Measurements from ENCODE around the gene CRK.
"Not testable (repeated sequence)": the region's sequence is repeated elsewhere in the genome, so short reads cannot be mapped to it uniquely, and the experiment has no call there.

The CRK gene

GRCh38 chr17:1398028-1398427, 58.0 kb downstream of the CRK start:
- peaks cover 20% of the 10 kb centered on the region for H3K36me3 ChIP-seq (ENCODE audit: control insufficient read depth, insufficient read depth, low read length)
- no peak overlapping the region; the same call in 1 of the 2 replicates for H3K27ac ChIP-seq (ENCODE audit: low read depth, low read length)
- peaks cover 20% of the 10 kb centered on the region for H3K4me1 ChIP-seq (ENCODE audit: control insufficient read depth, insufficient read depth, low read length)
- H3K4me3 ChIP-seq (ENCODE audit: low read depth, low read length) = peak overlapping the region; percentile 95
- H3K27me3 ChIP-seq (ENCODE audit: control insufficient read depth, insufficient read depth, low read length) = peaks cover 2% of the 10 kb centered on the region; the same call in 1 of the 2 replicates
- no peaks in the 10 kb centered on the region for H3K9me3 ChIP-seq (ENCODE audit: control insufficient read depth, insufficient read depth, low read depth, low read length)
- peak overlapping the region; percentile 99 for H3K9ac ChIP-seq (ENCODE audit: low read length)

- H3K4me3 ChIP-seq (ENCODE audit: low read depth, low read length); H3K9ac ChIP-seq (ENCODE audit: low read length); H3K9me3 ChIP-seq (ENCODE audit: control insufficient read depth, insufficient read depth, low read depth, low read length); H3K27ac ChIP-seq (ENCODE audit: low read depth, low read length); H3K27me3 ChIP-seq (ENCODE audit: control insufficient read depth, insufficient read depth, low read length): not testable (repeated sequence)
- Histone ChIP-seq H3K4me1 (ENCODE audit: control insufficient read depth, insufficient read depth, low read length) (peaks cover 34% of the 10 kb centered on the region), H3K36me3 (ENCODE audit: control insufficient read depth, insufficient read depth, low read length) (peaks cover 21% of the 10 kb centered on the region)
Observed at GRCh38 chr17:1395876-1396665, 60.0 kb downstream of the CRK start.

- H3K27ac ChIP-seq (ENCODE audit: low read depth, low read length) = no peak overlapping the region
- H3K4me1 ChIP-seq (ENCODE audit: control insufficient read depth, insufficient read depth, low read length) = peaks cover 29% of the 10 kb centered on the region
- no peak overlapping the region for H3K9ac ChIP-seq (ENCODE audit: low read length)
Observed at GRCh38 chr17:1391577-1391976, 64.5 kb downstream of the CRK start.

GRCh38 chr17:1390432-1391367, 65.3 kb downstream of the CRK start:
- H3K27ac ChIP-seq (ENCODE audit: low read depth, low read length) = no peak overlapping the region
- peaks cover 10% of the 10 kb centered on the region for H3K36me3 ChIP-seq (ENCODE audit: control insufficient read depth, insufficient read depth, low read length)
- H3K4me3 ChIP-seq (ENCODE audit: low read depth, low read length) = no peak overlapping the region
- no peaks in the 10 kb centered on the region for H3K27me3 ChIP-seq (ENCODE audit: control insufficient read depth, insufficient read depth, low read length)
- peaks cover 38% of the 10 kb centered on the region for H3K4me1 ChIP-seq (ENCODE audit: control insufficient read depth, insufficient read depth, low read length)
- H3K9ac ChIP-seq (ENCODE audit: low read length) = no peak overlapping the region
- H3K9me3 ChIP-seq (ENCODE audit: control insufficient read depth, insufficient read depth, low read depth, low read length) = no peaks in the 10 kb centered on the region

More at GRCh38 chr17:1391577-1391976, 64.5 kb downstream of the CRK start:
- Histone ChIP-seq H3K9me3 (ENCODE audit: control insufficient read depth, insufficient read depth, low read depth, low read length) (no peaks in the 10 kb centered on the region), H3K36me3 (ENCODE audit: control insufficient read depth, insufficient read depth, low read length) (peaks cover 14% of the 10 kb centered on the region), H3K27me3 (ENCODE audit: control insufficient read depth, insufficient read depth, low read length) (no peaks in the 10 kb centered on the region), H3K4me3 (ENCODE audit: low read depth, low read length) (no peak overlapping the region)

- not testable (repeated sequence) for H3K27ac ChIP-seq (ENCODE audit: low read depth, low read length); H3K9ac ChIP-seq (ENCODE audit: low read length); H3K27me3 ChIP-seq (ENCODE audit: control insufficient read depth, insufficient read depth, low read length); H3K9me3 ChIP-seq (ENCODE audit: control insufficient read depth, insufficient read depth, low read depth, low read length); H3K4me3 ChIP-seq (ENCODE audit: low read depth, low read length)
- Histone ChIP-seq H3K4me1 (ENCODE audit: control insufficient read depth, insufficient read depth, low read length) (peaks cover 28% of the 10 kb centered on the region), H3K36me3 (ENCODE audit: control insufficient read depth, insufficient read depth, low read length) (peaks cover 12% of the 10 kb centered on the region)
Observed at GRCh38 chr17:1387490-1388227, 68.4 kb downstream of the CRK start.

GRCh38 chr17:1386675-1387190, 69.3 kb downstream of the CRK start:
- H3K27ac ChIP-seq (ENCODE audit: low read depth, low read length); H3K27me3 ChIP-seq (ENCODE audit: control insufficient read depth, insufficient read depth, low read length); H3K4me3 ChIP-seq (ENCODE audit: low read depth, low read length); H3K9ac ChIP-seq (ENCODE audit: low read length); H3K9me3 ChIP-seq (ENCODE audit: control insufficient read depth, insufficient read depth, low read depth, low read length): not testable (repeated sequence)
- Histone ChIP-seq H3K4me1 (ENCODE audit: control insufficient read depth, insufficient read depth, low read length) (peaks cover 22% of the 10 kb centered on the region), H3K36me3 (ENCODE audit: control insufficient read depth, insufficient read depth, low read length) (peaks cover 12% of the 10 kb centered on the region)

GRCh38 chr17:1386265-1386664, 69.8 kb downstream of the CRK start:
- Histone ChIP-seq H3K9ac (ENCODE audit: low read length) (no peak overlapping the region), H3K4me1 (ENCODE audit: control insufficient read depth, insufficient read depth, low read length) (peaks cover 22% of the 10 kb centered on the region), H3K4me3 (ENCODE audit: low read depth, low read length) (no peak overlapping the region), H3K27ac (ENCODE audit: low read depth, low read length) (no peak overlapping the region), H3K9me3 (ENCODE audit: control insufficient read depth, insufficient read depth, low read depth, low read length) (no peaks in the 10 kb centered on the region), H3K36me3 (ENCODE audit: control insufficient read depth, insufficient read depth, low read length) (peaks cover 12% of the 10 kb centered on the region), H3K27me3 (ENCODE audit: control insufficient read depth, insufficient read depth, low read length) (no peaks in the 10 kb centered on the region)

GRCh38 chr17:1385861-1386260, 70.2 kb downstream of the CRK start:
- Histone ChIP-seq H3K4me1 (ENCODE audit: control insufficient read depth, insufficient read depth, low read length) (peaks cover 18% of the 10 kb centered on the region), H3K27me3 (ENCODE audit: control insufficient read depth, insufficient read depth, low read length) (no peaks in the 10 kb centered on the region), H3K27ac (ENCODE audit: low read depth, low read length) (no peak overlapping the region), H3K36me3 (ENCODE audit: control insufficient read depth, insufficient read depth, low read length) (peaks cover 9% of the 10 kb centered on the region), H3K4me3 (ENCODE audit: low read depth, low read length) (no peak overlapping the region), H3K9me3 (ENCODE audit: control insufficient read depth, insufficient read depth, low read depth, low read length) (no peaks in the 10 kb centered on the region), H3K9ac (ENCODE audit: low read length) (no peak overlapping the region)

GRCh38 chr17:1384905-1385435, 71.1 kb downstream of the CRK start:
- no peaks in the 10 kb centered on the region for H3K9me3 ChIP-seq (ENCODE audit: control insufficient read depth, insufficient read depth, low read depth, low read length)
- no peak overlapping the region for H3K27ac ChIP-seq (ENCODE audit: low read depth, low read length)
- H3K4me1 ChIP-seq (ENCODE audit: control insufficient read depth, insufficient read depth, low read length) = peaks cover 22% of the 10 kb centered on the region
- no peak overlapping the region for H3K9ac ChIP-seq (ENCODE audit: low read length)
- no peak overlapping the region for H3K4me3 ChIP-seq (ENCODE audit: low read depth, low read length)
- peaks cover 9% of the 10 kb centered on the region for H3K36me3 ChIP-seq (ENCODE audit: control insufficient read depth, insufficient read depth, low read length)
- H3K27me3 ChIP-seq (ENCODE audit: control insufficient read depth, insufficient read depth, low read length) = no peaks in the 10 kb centered on the region

- Histone ChIP-seq H3K36me3 (ENCODE audit: control insufficient read depth, insufficient read depth, low read length) (peaks cover 15% of the 10 kb centered on the region), H3K27me3 (ENCODE audit: control insufficient read depth, insufficient read depth, low read length) (no peaks in the 10 kb centered on the region), H3K9ac (ENCODE audit: low read length) (no peak overlapping the region), H3K4me1 (ENCODE audit: control insufficient read depth, insufficient read depth, low read length) (peaks cover 20% of the 10 kb centered on the region; the same call in 1 of the 2 replicates), H3K9me3 (ENCODE audit: control insufficient read depth, insufficient read depth, low read depth, low read length) (no peaks in the 10 kb centered on the region), H3K27ac (ENCODE audit: low read depth, low read length) (no peak overlapping the region), H3K4me3 (ENCODE audit: low read depth, low read length) (no peak overlapping the region)
Observed at GRCh38 chr17:1379930-1380313, 76.1 kb downstream of the CRK start.
